ENCODE results near the gene VWA2.

Gene VWA2

DNA sequence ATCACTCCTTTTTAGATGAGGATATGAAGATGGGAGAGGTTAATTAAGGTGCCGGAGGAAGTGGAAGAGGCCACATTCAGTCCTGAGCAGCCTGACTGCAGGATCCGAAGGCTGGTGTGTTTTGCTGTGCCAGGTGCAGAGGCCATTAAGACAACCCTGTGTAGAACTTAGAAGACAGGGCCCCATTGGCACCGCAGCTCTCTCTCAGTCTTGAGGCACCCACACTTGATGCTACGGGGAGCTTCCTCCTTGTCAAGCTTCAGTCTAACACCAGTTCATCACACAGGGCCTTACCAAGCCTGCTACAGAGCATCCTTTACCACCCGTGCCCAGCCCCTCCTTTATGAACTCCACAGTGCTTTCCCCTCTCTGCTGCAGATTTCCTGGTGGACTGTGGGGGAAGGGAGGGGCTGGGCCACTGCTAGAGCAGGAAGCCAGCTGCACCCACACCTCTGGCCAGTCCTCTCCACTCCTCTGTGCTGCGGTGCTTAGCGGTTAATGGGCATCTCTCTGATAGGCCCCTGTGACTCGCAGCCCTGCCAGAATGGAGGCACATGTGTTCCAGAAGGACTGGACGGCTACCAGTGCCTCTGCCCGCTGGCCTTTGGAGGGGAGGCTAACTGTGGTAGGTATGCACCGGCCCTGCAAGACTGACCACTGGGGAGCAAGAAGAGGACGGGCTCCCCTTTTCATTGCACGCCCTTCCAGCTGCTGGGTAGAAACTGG lies 45.5 kb downstream of the VWA2 start:
- H3K9ac ChIP-seq, result no peak overlapping the region
- peaks cover 14% of the 10 kb centered on the region for H3K4me1 ChIP-seq
- H3K27ac ChIP-seq, result no peak overlapping the region
- TF ChIP-seq, protein P1, sequence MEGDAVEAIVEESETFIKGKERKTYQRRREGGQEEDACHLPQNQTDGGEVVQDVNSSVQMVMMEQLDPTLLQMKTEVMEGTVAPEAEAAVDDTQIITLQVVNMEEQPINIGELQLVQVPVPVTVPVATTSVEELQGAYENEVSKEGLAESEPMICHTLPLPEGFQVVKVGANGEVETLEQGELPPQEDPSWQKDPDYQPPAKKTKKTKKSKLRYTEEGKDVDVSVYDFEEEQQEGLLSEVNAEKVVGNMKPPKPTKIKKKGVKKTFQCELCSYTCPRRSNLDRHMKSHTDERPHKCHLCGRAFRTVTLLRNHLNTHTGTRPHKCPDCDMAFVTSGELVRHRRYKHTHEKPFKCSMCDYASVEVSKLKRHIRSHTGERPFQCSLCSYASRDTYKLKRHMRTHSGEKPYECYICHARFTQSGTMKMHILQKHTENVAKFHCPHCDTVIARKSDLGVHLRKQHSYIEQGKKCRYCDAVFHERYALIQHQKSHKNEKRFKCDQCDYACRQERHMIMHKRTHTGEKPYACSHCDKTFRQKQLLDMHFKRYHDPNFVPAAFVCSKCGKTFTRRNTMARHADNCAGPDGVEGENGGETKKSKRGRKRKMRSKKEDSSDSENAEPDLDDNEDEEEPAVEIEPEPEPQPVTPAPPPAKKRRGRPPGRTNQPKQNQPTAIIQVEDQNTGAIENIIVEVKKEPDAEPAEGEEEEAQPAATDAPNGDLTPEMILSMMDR (IDR thresholded peaks at IDR 0.05), result no peak
- H3K4me2 ChIP-seq (ENCODE audit: low read length), result no peak overlapping the region
- no peaks in the 10 kb centered on the region for H3K79me2 ChIP-seq
- H2AFZ ChIP-seq, result no peak overlapping the region
- no peaks in the 10 kb centered on the region for H3K27me3 ChIP-seq (ENCODE audit: control insufficient read depth, insufficient read depth, low read length)
- H3K9me3 ChIP-seq (ENCODE audit: control insufficient read depth, low read length), result no peaks in the 10 kb centered on the region
- no peaks in the 10 kb centered on the region for H3K36me3 ChIP-seq (ENCODE audit: control insufficient read depth, insufficient read depth, low read length)
- H3K4me3 ChIP-seq (ENCODE audit: low read depth, low read length), result no peak overlapping the region

DNA sequence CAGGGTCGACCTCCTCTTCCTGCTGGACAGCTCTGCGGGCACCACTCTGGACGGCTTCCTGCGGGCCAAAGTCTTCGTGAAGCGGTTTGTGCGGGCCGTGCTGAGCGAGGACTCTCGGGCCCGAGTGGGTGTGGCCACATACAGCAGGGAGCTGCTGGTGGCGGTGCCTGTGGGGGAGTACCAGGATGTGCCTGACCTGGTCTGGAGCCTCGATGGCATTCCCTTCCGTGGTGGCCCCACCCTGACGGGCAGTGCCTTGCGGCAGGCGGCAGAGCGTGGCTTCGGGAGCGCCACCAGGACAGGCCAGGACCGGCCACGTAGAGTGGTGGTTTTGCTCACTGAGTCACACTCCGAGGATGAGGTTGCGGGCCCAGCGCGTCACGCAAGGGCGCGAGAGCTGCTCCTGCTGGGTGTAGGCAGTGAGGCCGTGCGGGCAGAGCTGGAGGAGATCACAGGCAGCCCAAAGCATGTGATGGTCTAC lies 46.9 kb downstream of the VWA2 start:
- no peak overlapping the region for H3K4me3 ChIP-seq (ENCODE audit: low read depth, low read length)
- peaks cover 7% of the 10 kb centered on the region for H3K4me1 ChIP-seq
- no peak overlapping the region for H3K4me2 ChIP-seq (ENCODE audit: low read length)
- H3K36me3 ChIP-seq (ENCODE audit: control insufficient read depth, insufficient read depth, low read length), result no peaks in the 10 kb centered on the region
- no peak overlapping the region for H2AFZ ChIP-seq
- no peaks in the 10 kb centered on the region for H3K27me3 ChIP-seq (ENCODE audit: control insufficient read depth, insufficient read depth, low read length)
- no peaks in the 10 kb centered on the region for H3K9me3 ChIP-seq (ENCODE audit: control insufficient read depth, low read length)
- TF ChIP-seq, protein P1 (IDR thresholded peaks at IDR 0.05), result no peak
- no peak overlapping the region for H3K9ac ChIP-seq
- H3K27ac ChIP-seq, result no peak overlapping the region
- H3K79me2 ChIP-seq, result no peaks in the 10 kb centered on the region

DNA sequence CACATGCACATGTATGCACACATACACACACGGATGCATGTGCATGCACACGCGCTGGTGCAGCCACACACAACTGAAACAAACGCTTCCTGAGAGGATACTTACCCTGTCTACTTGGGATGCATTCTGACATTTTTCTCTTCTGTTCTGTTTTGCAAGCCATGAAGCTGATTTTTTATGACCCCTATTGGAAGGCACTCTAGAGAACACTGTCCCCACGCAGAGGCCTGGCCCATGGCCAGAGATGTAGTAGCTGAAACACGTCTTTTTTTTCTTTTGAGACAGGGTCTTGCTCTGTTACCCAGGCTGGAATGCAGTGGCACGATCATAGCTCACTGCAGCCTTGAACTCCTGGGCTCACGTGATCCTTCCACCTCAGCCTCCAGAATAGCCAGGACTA lies 47.9 kb downstream of the VWA2 start:
- Histone ChIP-seq H2AFZ (no peak overlapping the region), H3K4me2 (ENCODE audit: low read length) (no peak overlapping the region), H3K27me3 (ENCODE audit: control insufficient read depth, insufficient read depth, low read length) (no peaks in the 10 kb centered on the region), H3K27ac (no peak overlapping the region), H3K4me1 (peaks cover 7% of the 10 kb centered on the region), H3K4me3 (ENCODE audit: low read depth, low read length) (no peak overlapping the region), H3K9me3 (ENCODE audit: control insufficient read depth, low read length) (no peaks in the 10 kb centered on the region), H3K9ac (no peak overlapping the region), H3K36me3 (ENCODE audit: control insufficient read depth, insufficient read depth, low read length) (no peaks in the 10 kb centered on the region), H3K79me2 (no peaks in the 10 kb centered on the region)
- TF ChIP-seq, protein P1 (IDR thresholded peaks at IDR 0.05), result no peak

DNA sequence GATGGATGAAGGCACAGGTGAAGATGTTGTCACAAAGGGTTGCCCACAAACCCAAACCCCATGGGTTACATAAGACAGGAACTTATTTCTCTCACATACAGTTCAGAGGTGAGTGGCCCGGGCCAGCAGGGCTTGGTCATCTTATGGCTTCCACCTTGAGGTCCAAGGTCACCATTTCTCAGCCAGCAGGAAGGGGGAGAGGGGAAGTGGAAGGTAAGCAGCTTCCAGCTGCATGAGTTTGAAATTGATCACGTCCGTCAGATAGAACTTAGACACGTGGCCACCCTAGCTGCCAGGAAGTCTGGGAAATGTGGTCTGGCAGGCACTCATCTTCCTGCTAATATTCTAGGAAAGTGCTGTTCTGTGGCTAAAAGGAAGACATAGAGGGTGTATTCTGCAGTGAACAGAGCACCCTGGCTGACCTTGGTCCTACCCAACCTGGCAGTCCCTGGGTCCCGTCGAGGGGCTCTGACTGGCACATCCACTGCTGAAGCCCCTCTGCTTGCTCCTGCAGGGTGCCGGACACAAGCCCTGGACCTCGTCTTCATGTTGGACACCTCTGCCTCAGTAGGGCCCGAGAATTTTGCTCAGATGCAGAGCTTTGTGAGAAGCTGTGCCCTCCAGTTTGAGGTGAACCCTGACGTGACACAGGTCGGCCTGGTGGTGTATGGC lies 49.5 kb downstream of the VWA2 start:
- TF ChIP-seq, protein P1 (IDR thresholded peaks at IDR 0.05), result no peak
- no peak overlapping the region for H3K4me3 ChIP-seq (ENCODE audit: low read depth, low read length)
- H3K9me3 ChIP-seq (ENCODE audit: control insufficient read depth, low read length), result no peaks in the 10 kb centered on the region
- H3K9ac ChIP-seq, result no peak overlapping the region
- no peaks in the 10 kb centered on the region for H3K79me2 ChIP-seq
- no peak overlapping the region for H3K4me2 ChIP-seq (ENCODE audit: low read length)
- no peaks in the 10 kb centered on the region for H3K36me3 ChIP-seq (ENCODE audit: control insufficient read depth, insufficient read depth, low read length)
- H3K4me1 ChIP-seq, result peaks cover 7% of the 10 kb centered on the region
- no peak overlapping the region for H2AFZ ChIP-seq
- peak overlapping the region; percentile 6 for H3K27ac ChIP-seq
- H3K27me3 ChIP-seq (ENCODE audit: control insufficient read depth, insufficient read depth, low read length), result no peaks in the 10 kb centered on the region
